Loucy (cell line): ENCODE results near the gene ZNF692.

Source experiments
- H2AFZ ChIP-seq: fragments of 200-600 bp; sonication (generic); 2 replicates; pipeline ENCODE4 v1.6.0; 2016; ENCODE audit warnings: antibody characterized with exemption, mild to moderate bottlenecking, low read length, moderate library complexity
- H3F3A ChIP-seq: fragments of 200-600 bp; 2 replicates; pipeline ENCODE4 v1.6.0; 2016; ENCODE audit warnings: antibody characterized with exemption, low read depth, mild to moderate bottlenecking
- H3K27me3 ChIP-seq: fragments of 200-600 bp; sonication (generic); 2 replicates; pipeline ENCODE4 v1.6.1; 2014; ENCODE audit warnings: low read length, mild to moderate bottlenecking; ENCODE audit not compliant: insufficient read depth, poor library complexity, severe bottlenecking
- H3K36me3 ChIP-seq: fragments of 200-600 bp; sonication (generic); 2 replicates; pipeline ENCODE4 v1.6.1; 2016; ENCODE audit warnings: low read length; ENCODE audit not compliant: insufficient read depth
- H3K4me1 ChIP-seq: fragments of 200-600 bp; sonication (generic); 2 replicates; pipeline ENCODE4 v1.5.1; 2014; ENCODE audit warnings: low read length, mild to moderate bottlenecking; ENCODE audit not compliant: insufficient read depth, poor library complexity, severe bottlenecking
- H3K4me2 ChIP-seq: fragments of 200-600 bp; sonication (generic); 2 replicates; pipeline ENCODE4 v1.6.0; 2014; ENCODE audit warnings: antibody characterized with exemption, low read length, low read depth, mild to moderate bottlenecking; ENCODE audit not compliant: poor library complexity, severe bottlenecking
- H3K4me3 ChIP-seq: fragments of 200-600 bp; sonication (generic); 2 replicates; pipeline ENCODE4 v1.5.1; 2014; ENCODE audit warnings: low read length, mild to moderate bottlenecking, mixed read lengths; ENCODE audit not compliant: poor library complexity, severe bottlenecking
- H3K79me2 ChIP-seq: fragments of 200-600 bp; sonication (generic); 2 replicates; pipeline ENCODE4 v1.6.1; 2014; ENCODE audit warnings: low read length; ENCODE audit not compliant: insufficient read depth
- H3K9ac ChIP-seq: fragments of 200-600 bp; sonication (generic); 2 replicates; pipeline ENCODE4 v1.6.0; 2014; ENCODE audit warnings: mild to moderate bottlenecking, low read depth, low read length, moderate library complexity; ENCODE audit not compliant: poor library complexity, severe bottlenecking
- H3K9me2 ChIP-seq: fragments of 200-600 bp; sonication (generic); replicated peaks from 2 replicates; pipeline ENCODE4 v1.6.1; 2016; ENCODE audit warnings: low read depth, low read length, mixed read lengths
- H3K9me3 ChIP-seq: fragments of 200-600 bp; sonication (generic); 2 replicates; pipeline ENCODE4 v1.6.1; 2014; ENCODE audit warnings: mild to moderate bottlenecking, antibody characterized with exemption, low read length, low read depth; ENCODE audit not compliant: insufficient read depth
- H4K20me1 ChIP-seq: fragments of 200-600 bp; sonication (generic); 2 replicates; pipeline ENCODE4 v1.6.0; 2014; ENCODE audit warnings: antibody characterized with exemption, low read length, mild to moderate bottlenecking; ENCODE audit not compliant: insufficient read depth, poor library complexity, severe bottlenecking
- CTCF ChIP-seq: fragments of 200-600 bp; sonication (generic); conservative IDR thresholded peaks from 2 replicates; pipeline ENCODE4 v1.5.1; 2014; ENCODE audit warnings: mild to moderate bottlenecking, antibody characterized with exemption, low read length
- EZH2phosphoT487 ChIP-seq: fragments of 200-600 bp; IDR thresholded peaks from 2 replicates; pipeline ENCODE4 v1.6.1; 2018; ENCODE audit warnings: antibody characterized with exemption, mild to moderate bottlenecking, moderate library complexity, borderline replicate concordance

ZNF692 gene

GRCh38 chr1:248850124-248850523 lies 8.8 kb downstream of the ZNF692 start:
- Histone ChIP-seq H2AFZ (no peak overlapping the region), H4K20me1 (no peaks in the 10 kb centered on the region), H3K9me2 (no peaks in the 10 kb centered on the region), H3K27me3 (no peaks in the 10 kb centered on the region), H3K4me1 (peaks cover 34% of the 10 kb centered on the region), H3K9me3 (no peaks in the 10 kb centered on the region), H3K79me2 (peaks cover 14% of the 10 kb centered on the region; the same call in 1 of the 2 replicates), H3K36me3 (peaks cover 62% of the 10 kb centered on the region; the same call in 1 of the 2 replicates), H3K9ac (no peak overlapping the region), H3K4me3 (no peak overlapping the region), H3K4me2 (no peak overlapping the region), H3F3A (no peaks in the 10 kb centered on the region)
- TF ChIP-seq CTCF (no peak), EZH2phosphoT487 (no peak)

GRCh38 chr1:248849637-248850036 lies 9.2 kb downstream of the ZNF692 start:
- Histone ChIP-seq H3K9me2 (no peaks in the 10 kb centered on the region), H2AFZ (no peak overlapping the region), H3K4me3 (no peak overlapping the region), H3K36me3 (peaks cover 64% of the 10 kb centered on the region; the same call in 1 of the 2 replicates), H3F3A (no peaks in the 10 kb centered on the region), H3K9ac (no peak overlapping the region), H4K20me1 (no peaks in the 10 kb centered on the region), H3K9me3 (no peaks in the 10 kb centered on the region), H3K4me1 (peaks cover 31% of the 10 kb centered on the region), H3K27me3 (no peaks in the 10 kb centered on the region), H3K79me2 (peaks cover 11% of the 10 kb centered on the region; the same call in 1 of the 2 replicates), H3K4me2 (no peak overlapping the region)
- TF ChIP-seq CTCF: no peak
- no peak for TF ChIP-seq EZH2phosphoT487

GRCh38 chr1:248849152-248849551 lies 9.7 kb downstream of the ZNF692 start:
- no peak for TF ChIP-seq CTCF
- no peaks in the 10 kb centered on the region for H3F3A ChIP-seq
- no peak overlapping the region for H3K4me2 ChIP-seq
- H3K79me2 ChIP-seq: peaks cover 10% of the 10 kb centered on the region; the same call in 1 of the 2 replicates
- H3K4me1 ChIP-seq: peaks cover 27% of the 10 kb centered on the region
- H3K27me3 ChIP-seq: no peaks in the 10 kb centered on the region
- no peaks in the 10 kb centered on the region for H4K20me1 ChIP-seq
- no peak overlapping the region for H3K4me3 ChIP-seq
- H3K9ac ChIP-seq: no peak overlapping the region
- H3K9me3 ChIP-seq: no peaks in the 10 kb centered on the region
- no peak overlapping the region for H2AFZ ChIP-seq
- no peaks in the 10 kb centered on the region for H3K9me2 ChIP-seq
- peaks cover 68% of the 10 kb centered on the region; the same call in 1 of the 2 replicates for H3K36me3 ChIP-seq
